SW480 (cell line): ENCODE data around the gene SULT6B1.
A peak's percentile ranks its signal among the peaks of the same experiment; 100 is the strongest.
"Not testable (repeated sequence)": the region's sequence is repeated elsewhere in the genome, so short reads cannot be mapped to it uniquely, and the experiment has no call there.

Experiments used
- DNase-seq: peaks from one replicate; pipeline ENCODE4 v3.0.0-alpha.2; 2016; ENCODE audit warnings: low spot score

The SULT6B1 gene

GRCh38 chr2:37188570-37188969, at the start of gene SULT6B1:
TSS of gene SULT6B1 (minus strand) at chr2:37188670. CDS start at chr2:37188640, 30 bp downstream.
- DNase-seq = no peak

- DNase-seq = peak; percentile 35
These were observed 43.9 kb upstream of the SULT6B1 start for GRCh38 chr2:37232131-37232933.

GRCh38 chr2:37231241-37232130, 43.0 kb upstream of the SULT6B1 start, which contains the start of the genes CEBPZ and NDUFAF7:
TSS of gene CEBPZ (minus strand) at chr2:37231596. CDS start at chr2:37231567, 29 bp downstream.
TSS of gene NDUFAF7 (plus strand) at chr2:37231658. CDS start at chr2:37231706, 48 bp downstream.
- DNase-seq = peak; percentile 97

DNA sequence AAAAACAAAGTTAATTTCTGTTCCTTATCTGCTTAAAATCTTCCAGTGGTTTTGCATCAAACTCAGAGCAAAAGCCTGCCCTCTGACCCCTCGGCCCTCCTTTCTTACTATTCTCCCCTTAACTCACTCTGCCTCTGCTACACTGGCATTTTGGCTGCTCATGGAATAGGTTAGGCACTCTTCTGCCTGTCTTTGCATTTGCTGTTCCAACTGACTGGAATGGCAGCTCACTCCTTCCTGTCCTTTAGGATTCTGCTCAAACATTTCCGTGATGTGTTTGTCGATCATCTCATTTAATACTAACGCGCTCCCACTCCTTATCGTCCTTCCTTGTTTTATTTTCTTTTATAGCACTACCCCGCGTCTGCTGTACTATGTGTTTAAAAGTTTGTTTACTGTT, 42.1 kb upstream of the SULT6B1 start:
- DNase-seq = peak; percentile 32

DNA sequence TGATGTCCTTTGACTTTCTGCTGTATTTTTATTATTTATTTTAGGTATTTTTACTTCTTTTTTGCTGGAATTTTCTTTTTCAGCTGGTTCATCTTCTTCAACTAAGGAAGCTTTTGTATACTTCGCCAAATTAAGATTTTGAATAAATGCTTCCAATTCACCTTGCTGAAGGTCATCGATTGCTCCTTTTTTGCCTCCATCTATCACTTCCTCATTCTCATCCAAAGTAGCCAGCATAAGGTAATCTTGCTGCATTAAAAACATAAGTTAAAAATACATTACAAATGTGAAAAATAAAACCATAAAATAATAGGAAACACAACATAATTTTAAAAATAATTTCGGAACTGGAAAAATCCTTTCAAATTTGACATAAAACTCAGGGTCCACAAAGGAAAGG, 40.3 kb upstream of the SULT6B1 start:
- DNase-seq = no peak

- DNase-seq = no peak
These were observed 38.4 kb upstream of the SULT6B1 start for GRCh38 chr2:37226863-37227262.

DNA sequence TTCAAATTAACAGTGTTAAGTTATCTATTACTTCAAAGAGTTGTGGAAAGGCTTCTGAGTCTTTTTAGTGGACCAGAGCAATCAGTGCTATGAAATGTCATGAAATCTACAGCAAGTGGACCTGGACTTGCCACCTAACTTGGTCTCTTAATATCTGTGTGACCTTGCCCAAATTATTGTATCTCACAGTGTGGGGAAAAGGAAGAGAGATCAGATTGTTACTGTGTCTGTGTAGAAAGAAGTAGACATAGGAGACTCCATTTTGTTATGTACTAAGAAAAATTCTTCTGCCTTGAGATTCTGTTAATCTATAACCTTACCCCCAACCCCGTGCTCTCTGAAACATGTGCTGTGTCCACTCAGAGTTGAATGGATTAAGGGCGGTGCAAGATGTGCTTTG, 36.7 kb upstream of the SULT6B1 start:
- DNase-seq = not testable (repeated sequence)

DNA sequence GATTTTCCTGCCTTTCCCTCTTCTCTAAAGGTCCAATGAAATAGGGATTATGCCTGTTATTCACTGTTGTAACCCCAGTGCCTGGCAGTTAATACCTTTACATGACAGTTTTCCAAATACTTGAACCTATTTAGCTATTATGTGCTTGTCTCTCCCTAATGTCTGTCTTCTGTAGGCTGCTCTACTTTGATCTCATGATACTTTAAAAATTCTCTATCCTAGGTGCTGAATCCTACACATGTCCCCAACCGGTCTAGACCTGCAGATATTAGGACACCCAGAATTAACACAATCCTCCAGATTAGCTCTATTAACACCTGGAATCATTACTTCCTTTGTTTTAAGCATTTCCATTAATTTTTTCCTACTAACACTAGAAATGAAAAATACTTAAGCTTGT, 35.6 kb upstream of the SULT6B1 start:
- DNase-seq = no peak

DNA sequence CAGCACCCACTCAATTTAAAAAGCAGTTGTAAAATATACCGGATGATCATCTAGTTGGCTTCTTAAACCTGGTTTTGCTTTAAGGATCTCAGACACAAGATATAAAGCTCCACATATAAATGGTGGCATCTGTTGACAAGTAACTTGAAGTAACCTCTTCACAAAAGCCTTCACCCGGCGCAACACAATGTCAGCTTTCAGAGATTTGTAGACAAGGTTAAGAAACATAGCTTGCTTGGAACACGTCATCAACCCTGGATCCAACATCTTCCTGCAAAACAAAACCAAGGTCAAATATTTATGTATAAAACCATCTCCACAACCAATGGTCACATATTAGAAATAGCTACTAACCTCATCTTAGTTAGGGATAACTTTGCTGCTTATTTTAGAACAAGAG, 34.7 kb upstream of the SULT6B1 start:
- no peak for DNase-seq

GRCh38 chr2:37219046-37219445, 30.6 kb upstream of the SULT6B1 start:
- DNase-seq = no peak

DNA sequence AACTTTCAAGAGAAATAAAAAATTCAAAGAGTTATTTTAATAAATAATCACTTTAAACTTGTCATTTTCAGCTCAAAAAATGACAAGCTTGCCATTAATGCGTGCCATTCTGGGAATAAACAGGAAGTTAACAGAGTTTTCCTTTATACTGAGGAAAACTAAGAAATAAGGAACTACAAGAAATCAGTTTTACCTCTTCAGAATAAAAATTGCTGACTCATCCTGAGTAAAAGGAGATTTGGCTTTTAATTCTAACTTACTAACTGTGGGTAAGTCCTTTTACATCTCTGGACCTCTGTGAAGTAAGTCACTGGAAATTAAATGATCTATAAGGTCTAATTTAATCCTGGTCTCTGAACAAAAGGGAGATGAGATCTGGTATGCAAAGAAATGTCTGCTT, 26.8 kb upstream of the SULT6B1 start:
- no peak for DNase-seq

DNA sequence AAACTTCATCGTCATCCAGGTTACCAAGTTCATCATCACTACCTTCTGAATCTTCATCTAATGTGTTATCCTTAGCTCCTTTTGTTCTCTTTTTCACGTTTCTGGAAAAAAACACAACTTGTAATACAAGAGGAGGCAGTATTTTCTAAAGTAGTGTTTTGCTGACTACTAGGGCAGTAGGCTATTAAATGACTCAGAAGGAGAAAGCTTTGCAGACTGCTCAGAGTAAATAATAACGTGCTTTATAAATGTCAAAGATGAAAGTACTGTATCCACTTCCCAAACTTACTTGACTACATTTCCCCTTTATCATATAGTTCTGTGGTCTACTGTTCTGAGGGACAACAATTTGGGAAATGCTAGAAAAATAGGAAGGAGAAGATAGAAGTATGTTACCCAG, 23.5 kb upstream of the SULT6B1 start:
- DNase-seq = no peak

GRCh38 chr2:37211212-37211611, 22.7 kb upstream of the SULT6B1 start:
- no peak for DNase-seq

DNA sequence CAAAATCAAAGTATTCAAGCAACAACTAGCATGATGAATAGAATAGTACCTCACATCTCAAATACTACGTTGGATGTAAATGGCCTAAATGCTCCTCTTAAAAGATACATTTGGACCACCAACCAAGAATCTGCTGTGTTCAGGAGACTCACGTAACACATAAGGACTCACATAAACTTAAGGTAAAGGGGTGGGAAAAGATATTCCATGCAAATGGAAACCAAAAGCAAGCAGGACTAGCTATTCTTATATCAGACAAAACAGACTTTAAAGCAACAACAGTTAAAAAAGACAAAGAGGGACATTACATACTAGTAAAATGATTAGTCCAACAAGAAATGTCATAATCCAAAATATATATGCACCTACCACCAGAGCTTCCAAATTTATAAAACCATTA, 18.3 kb upstream of the SULT6B1 start:
- not testable (repeated sequence) for DNase-seq

GRCh38 chr2:37205689-37206341, 17.3 kb upstream of the SULT6B1 start:
- no peak for DNase-seq

DNA sequence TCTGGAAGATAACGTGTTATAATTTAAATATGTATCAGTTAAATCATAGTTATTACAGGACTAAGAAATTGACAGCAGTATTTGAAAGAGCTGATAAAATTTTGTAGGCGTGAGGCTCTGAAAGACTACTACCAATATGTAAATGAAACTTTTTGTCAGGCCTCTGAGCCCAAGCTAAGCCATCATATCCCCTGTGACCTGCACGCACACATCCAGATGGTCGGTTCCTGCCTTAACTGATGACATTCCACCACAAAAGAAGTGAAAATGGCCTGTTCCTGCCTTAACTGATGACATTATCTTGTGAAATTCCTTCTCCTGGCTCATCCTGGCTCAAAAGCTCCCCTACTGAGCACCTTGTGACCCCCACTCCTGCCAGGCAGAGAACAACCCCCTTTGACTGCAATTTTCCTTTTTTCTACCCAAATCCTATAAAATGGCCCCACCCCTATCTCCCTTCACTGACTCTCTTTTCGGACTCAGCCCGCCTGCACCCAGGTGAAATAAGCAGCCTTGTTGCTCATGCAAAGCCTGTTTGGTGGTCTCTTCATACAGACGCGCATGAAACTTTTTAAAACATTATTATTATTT, 16.7 kb upstream of the SULT6B1 start:
- DNase-seq = not testable (repeated sequence)

- no peak for DNase-seq
These were observed 15.2 kb upstream of the SULT6B1 start for GRCh38 chr2:37203708-37204107.

DNA sequence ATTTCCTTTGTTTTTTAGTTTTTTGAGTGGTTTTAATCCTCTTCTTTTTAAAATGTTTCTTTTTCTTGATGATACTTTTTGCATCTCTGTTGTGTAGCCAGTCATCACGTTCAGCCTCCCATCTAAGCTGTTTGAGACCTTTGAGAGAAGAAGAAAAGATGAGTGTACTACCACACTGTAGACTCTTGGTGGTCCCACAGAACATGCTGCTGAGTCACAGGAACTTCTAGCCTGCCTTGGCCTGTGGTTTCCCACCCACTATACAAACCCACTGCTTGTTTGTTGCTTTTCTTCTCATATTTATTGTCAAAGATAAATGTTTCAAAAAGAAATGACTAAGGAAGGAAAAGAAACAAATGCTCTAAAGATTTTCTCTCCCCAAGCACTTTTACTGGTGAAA, 13.3 kb upstream of the SULT6B1 start:
- no peak for DNase-seq

DNA sequence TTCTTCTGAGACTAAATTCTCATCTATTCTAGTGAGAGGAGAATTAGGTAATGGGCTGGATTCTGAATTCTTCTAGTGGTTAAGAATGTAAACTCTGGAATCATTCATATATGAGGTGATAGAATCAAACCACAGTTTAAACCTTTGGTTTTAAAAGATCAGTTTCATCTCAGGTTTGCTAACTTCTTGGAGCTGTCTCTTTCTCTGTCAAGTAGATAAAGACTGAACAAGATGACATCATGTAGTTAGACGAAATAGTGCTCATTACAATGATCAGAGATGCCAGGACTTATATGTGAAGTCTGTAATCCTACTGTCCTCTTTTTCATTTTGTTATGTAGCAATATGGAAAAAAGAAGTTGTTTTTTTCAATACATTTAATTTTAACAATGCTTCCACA, 12.7 kb upstream of the SULT6B1 start:
- no peak for DNase-seq

GRCh38 chr2:37198681-37199065, 10.2 kb upstream of the SULT6B1 start:
- DNase-seq = no peak

DNA sequence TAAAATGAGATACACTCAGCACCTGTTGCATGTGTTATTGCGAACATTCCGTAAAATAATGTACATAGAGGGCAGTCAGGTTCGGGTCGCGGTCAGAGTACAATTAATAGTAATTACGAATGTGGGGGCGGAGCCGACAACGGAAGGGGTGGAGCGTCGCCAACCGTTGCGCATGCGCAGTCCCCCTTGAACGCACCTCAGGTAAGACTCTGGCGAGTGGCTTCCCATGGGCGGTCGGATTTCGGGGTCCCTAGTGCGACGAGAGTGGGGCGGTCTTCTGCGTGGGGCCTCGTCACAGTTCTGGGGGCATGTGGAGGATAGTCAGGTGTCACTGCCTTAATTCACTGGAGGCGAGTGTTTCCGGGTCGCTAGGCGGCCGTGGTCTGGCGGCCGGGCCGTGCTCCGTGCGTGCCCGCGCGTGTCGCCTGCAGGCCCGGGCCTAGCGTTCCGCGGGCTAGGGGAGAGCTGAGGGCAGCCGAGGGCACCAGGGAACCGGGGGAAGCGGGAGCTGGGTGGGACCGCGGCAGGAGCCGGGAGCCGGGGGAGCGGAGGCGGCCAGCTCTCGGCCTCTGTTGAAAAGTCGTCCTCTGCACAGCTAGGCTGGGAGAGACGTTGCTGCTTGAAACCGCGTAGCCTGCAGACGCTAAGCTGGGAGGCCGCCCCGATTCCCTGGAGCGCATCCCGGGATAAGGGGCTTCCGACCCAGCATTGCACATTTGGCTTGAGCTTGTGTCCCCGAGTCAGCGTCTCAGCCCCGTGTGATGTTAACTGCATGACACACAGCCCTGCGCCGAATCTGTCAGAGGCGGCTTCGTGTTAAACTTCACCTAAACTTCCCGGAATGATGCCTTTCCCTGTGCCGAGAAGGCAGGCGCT, 8.1 kb upstream of the SULT6B1 start, which contains the start of gene CEBPZOS:
CEBPZOS (plus strand) TSS at position 177 of the 876 bp plus-strand sequence. CDS start 3,209 bp downstream, outside the sequence.
- peak; percentile 82 for DNase-seq
